ENCODE measurements around the gene HOTAIR. TPM values are rescaled to one million over a fixed set of nuclear protein-coding genes. Genes with fewer than 3 reads are reported as not detected.

HOTAIR gene
- total RNA-seq, 1 experiment from 2014 or later = 5.5 TPM

- ChIA-PET CTCF (interaction anchor here (0.7 to 3.4 kb wide), 10 partner anchors 9 to 243 kb away, joined by 3 to 32 read pairs (median 10); partner anchors contain the start of genes HOXC8 and SMUG1), POLR2A (ENCODE audit: low non-redundant PET) (interaction anchor here (0.7 kb wide), 1 partner anchor 204 kb away, joined by 3 read pairs; no protein-coding TSS in a partner anchor)
- Histone ChIP-seq H3K4me1 (ENCODE audit: insufficient read depth, low read length, poor library complexity, severe bottlenecking) (peaks cover 49% of the 10 kb centered on the region), H3K4me3 (ENCODE audit: low read depth, low read length, poor library complexity, severe bottlenecking) (peak overlapping the region; percentile 72), H3K9me3 (ENCODE audit: low read depth, low read length, poor library complexity, severe bottlenecking) (no peaks in the 10 kb centered on the region), H3K27ac (ENCODE audit: low read depth, low read length, poor library complexity, severe bottlenecking) (peak overlapping the region; percentile 81), H3K36me3 (ENCODE audit: insufficient read depth, low read length, poor library complexity, severe bottlenecking) (no peaks in the 10 kb centered on the region), H3K27me3 (replicated peaks; ENCODE audit: insufficient read depth, low read depth, low read length, poor library complexity) (no peaks in the 10 kb centered on the region)
- no TSS peak for BruUV-seq (replicated peaks)
- DNase-seq (ENCODE audit: low spot score) = no peak
- TF ChIP-seq CTCF (conservative IDR thresholded peaks at IDR 0.05; ENCODE audit: low read depth, low read length) = no peak
- no peak for TF ChIP-seq EZH2 (IDR thresholded peaks at IDR 0.05; ENCODE audit: borderline replicate concordance, low read depth, low read length, poor library complexity, severe bottlenecking)
- intact Hi-C loops (cut with micrococcal nuclease; ENCODE audit: unreplicated experiment) = loop anchor here (2.0 to 10.0 kb wide), 2 partner anchors 221 to 389 kb away; no protein-coding TSS in a partner anchor
Observed at GRCh38 chr12:53985994-53986685, 11.4 kb upstream of the HOTAIR start.

- ChIA-PET POLR2A (ENCODE audit: low non-redundant PET) (interaction anchor here (0.7 kb wide), 1 partner anchor 205 kb away, joined by 3 read pairs; no protein-coding TSS in a partner anchor), CTCF (interaction anchor here (0.8 to 3.4 kb wide), 14 partner anchors 10 to 242 kb away, joined by 3 to 32 read pairs (median 10); partner anchors contain the start of genes HOXC5, HOXC8, HOXC9 and SMUG1)
- TF ChIP-seq EZH2 (IDR thresholded peaks at IDR 0.05; ENCODE audit: borderline replicate concordance, low read depth, low read length, poor library complexity, severe bottlenecking) (no peak), CTCF (conservative IDR thresholded peaks at IDR 0.05; ENCODE audit: low read depth, low read length) (no peak)
- Histone ChIP-seq H3K27ac (ENCODE audit: low read depth, low read length, poor library complexity, severe bottlenecking) (peak overlapping the region; percentile 81), H3K4me1 (ENCODE audit: insufficient read depth, low read length, poor library complexity, severe bottlenecking) (peaks cover 44% of the 10 kb centered on the region), H3K36me3 (ENCODE audit: insufficient read depth, low read length, poor library complexity, severe bottlenecking) (no peaks in the 10 kb centered on the region), H3K9me3 (ENCODE audit: low read depth, low read length, poor library complexity, severe bottlenecking) (no peaks in the 10 kb centered on the region), H3K4me3 (ENCODE audit: low read depth, low read length, poor library complexity, severe bottlenecking) (peak overlapping the region; percentile 72), H3K27me3 (replicated peaks; ENCODE audit: insufficient read depth, low read depth, low read length, poor library complexity) (no peaks in the 10 kb centered on the region)
- no TSS peak for BruUV-seq (replicated peaks)
- DNase-seq (ENCODE audit: low spot score) = no peak
- intact Hi-C loops (cut with micrococcal nuclease; ENCODE audit: unreplicated experiment) = loop anchor here (2.0 to 10.0 kb wide), 2 partner anchors 221 to 389 kb away; no protein-coding TSS in a partner anchor
Observed at GRCh38 chr12:53985692-53985993, 10.9 kb upstream of the HOTAIR start.

GRCh38 chr12:53984901-53985691 lies 10.3 kb upstream of the HOTAIR start, which contains the start of gene HOXC10:
HOXC10 (plus strand) TSS chr12:53985146; CDS start chr12:53985260, 114 bp downstream.
- no peaks in the 10 kb centered on the region for H3K27me3 ChIP-seq (replicated peaks; ENCODE audit: insufficient read depth, low read depth, low read length, poor library complexity)
- no peaks in the 10 kb centered on the region for H3K9me3 ChIP-seq (ENCODE audit: low read depth, low read length, poor library complexity, severe bottlenecking)
- intact Hi-C loops (cut with micrococcal nuclease; ENCODE audit: unreplicated experiment) = loop anchor here (1.0 to 10.0 kb wide), 5 partner anchors 218 to 390 kb away; no protein-coding TSS in a partner anchor
- no TSS peak for BruUV-seq (replicated peaks)
- ChIA-PET POLR2A (ENCODE audit: low non-redundant PET) (interaction anchor here (0.5 to 0.6 kb wide), 4 partner anchors 21 to 308 kb away, joined by 3 to 15 read pairs (median 4); no protein-coding TSS in a partner anchor), CTCF (interaction anchor here (0.5 to 3.4 kb wide), 28 partner anchors 9 to 395 kb away, joined by 3 to 32 read pairs (median 6); partner anchors contain the start of genes HOXC5, HOXC8, HOXC9 and SMUG1)
- no peaks in the 10 kb centered on the region for H3K36me3 ChIP-seq (ENCODE audit: insufficient read depth, low read length, poor library complexity, severe bottlenecking)
- peak; percentile 99 for DNase-seq (ENCODE audit: low spot score)
- peak within 1 kb of the TSS; percentile 72 for H3K4me3 ChIP-seq (ENCODE audit: low read depth, low read length, poor library complexity, severe bottlenecking)
- peaks cover 43% of the 10 kb centered on the region for H3K4me1 ChIP-seq (ENCODE audit: insufficient read depth, low read length, poor library complexity, severe bottlenecking)
- peak; percentile 80 for TF ChIP-seq CTCF (conservative IDR thresholded peaks at IDR 0.05; ENCODE audit: low read depth, low read length)
- TF ChIP-seq EZH2 (IDR thresholded peaks at IDR 0.05; ENCODE audit: borderline replicate concordance, low read depth, low read length, poor library complexity, severe bottlenecking) = no peak
- H3K27ac ChIP-seq (ENCODE audit: low read depth, low read length, poor library complexity, severe bottlenecking) = peak within 1 kb of the TSS; percentile 81
